Measurements from ENCODE around the gene UNC13D. TPM values are rescaled to one million over a fixed set of nuclear protein-coding genes. Genes with fewer than 3 reads are reported as not detected.

Gene UNC13D
- total RNA-seq, 4 donors from 2014 or later = 5.0 to 9.1 (median 7.6) TPM

- no peak for DNase-seq (ENCODE audit: low spot score in 2 of 2)
- no peak for TF ChIP-seq POLR2A (IDR thresholded peaks at IDR 0.05)
- no peak for TF ChIP-seq CTCF (IDR thresholded peaks at IDR 0.05)
- whole genome bisulfite sequencing, 2 donors = 86 to 87% methylated on average over 25 of the region's 25 CpGs
- intact Hi-C loops (cut with DNase I; ENCODE audit: low total_unique reads) = loop anchor here (10.0 kb wide), 1 partner anchor 73 kb away; a partner anchor contains a TSS
- H3K4me3 ChIP-seq (ENCODE audit: low read depth, poor library complexity, severe bottlenecking) = no peak overlapping the region
Measured at GRCh38 chr17:75847614-75848522, 3.7 kb upstream of the UNC13D start.

- no peak overlapping the region for H3K4me3 ChIP-seq (ENCODE audit: low read depth, poor library complexity, severe bottlenecking)
- TF ChIP-seq POLR2A (IDR thresholded peaks at IDR 0.05) (no peak), CTCF (IDR thresholded peaks at IDR 0.05) (no peak)
- 91% methylated on average over 32 to 34 of the region's 34 CpGs for WGBS, 2 donors
- intact Hi-C loops (cut with DNase I; ENCODE audit: low total_unique reads) = loop anchor here (10.0 kb wide), 1 partner anchor 72 kb away; a partner anchor contains a TSS
- no peak for DNase-seq (ENCODE audit: low spot score in 2 of 2)
Measured at GRCh38 chr17:75846692-75847613, 2.7 kb upstream of the UNC13D start.

GRCh38 chr17:75845933-75846691 lies 1.9 kb upstream of the UNC13D start:
- DNase-seq (ENCODE audit: low spot score in 2 of 2) = no peak
- intact Hi-C loops (cut with DNase I; ENCODE audit: low total_unique reads) = loop anchor here (10.0 kb wide), 1 partner anchor 71 kb away; a partner anchor contains a TSS
- WGBS, 2 donors = 73 to 78% methylated on average over 22 of the region's 22 CpGs
- H3K4me3 ChIP-seq (ENCODE audit: low read depth, poor library complexity, severe bottlenecking) = no peak overlapping the region
- TF ChIP-seq CTCF (IDR thresholded peaks at IDR 0.05) (no peak), POLR2A (IDR thresholded peaks at IDR 0.05) (no peak)

GRCh38 chr17:75845058-75845711 lies 981 bp upstream of the UNC13D start:
- intact Hi-C loops (cut with DNase I; ENCODE audit: low total_unique reads) = loop anchor here (10.0 kb wide), 1 partner anchor 70 kb away; a partner anchor contains a TSS
- no peak overlapping the region for H3K4me3 ChIP-seq (ENCODE audit: low read depth, poor library complexity, severe bottlenecking)
- WGBS, 2 donors = 14 to 21% methylated on average over 20 of the region's 21 CpGs
- no peak for TF ChIP-seq POLR2A (IDR thresholded peaks at IDR 0.05)
- peak in 1 of 3 donors; percentile 92 for TF ChIP-seq CTCF (IDR thresholded peaks at IDR 0.05)
- peak; percentile 83 to 97 for DNase-seq (ENCODE audit: low spot score in 2 of 2)
